ENCODE data around the gene ZNRD2.

ZNRD2 gene

DNA sequence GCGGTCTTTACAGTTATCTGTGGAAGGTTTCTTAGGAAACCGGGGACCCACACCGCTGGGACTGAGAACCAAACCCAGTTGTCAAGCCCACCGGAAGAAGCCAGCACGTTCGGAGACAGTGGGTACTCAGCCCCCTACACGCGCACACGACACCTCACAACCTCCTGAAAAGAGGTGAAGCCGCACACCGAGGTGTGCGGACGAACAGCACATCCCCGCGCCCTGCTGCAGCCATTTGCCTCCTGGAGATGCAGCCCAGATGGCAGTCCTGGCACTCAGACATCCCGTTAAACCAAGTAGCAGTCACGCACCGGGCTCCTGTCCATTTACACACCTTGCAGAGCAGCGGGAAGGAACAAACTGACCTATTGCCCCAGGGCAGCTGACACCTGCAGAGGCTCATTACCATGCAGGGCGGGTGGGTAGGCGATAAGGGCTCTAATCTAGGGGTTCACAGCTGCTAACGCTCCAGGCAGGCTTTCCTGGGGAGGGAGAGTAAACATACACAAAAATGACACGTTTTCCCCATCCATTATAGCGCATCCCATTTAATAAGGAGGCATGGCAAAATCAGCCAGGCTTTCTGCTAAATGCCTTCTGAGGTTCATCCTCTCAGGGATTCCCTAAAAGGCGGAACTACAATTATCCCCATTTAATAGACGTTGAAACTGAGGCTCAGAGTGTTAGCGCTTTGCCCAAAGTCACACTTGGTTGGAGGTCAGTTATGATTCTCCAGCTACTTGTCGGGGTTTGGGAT is 4.7 kb downstream of the ZNRD2 start:
- DNase-seq = peak; percentile 56

- DNase-seq = peak; percentile 38
Measured at GRCh38 chr11:65575568-65576231, 5.4 kb downstream of the ZNRD2 start, which contains the start of gene EHBP1L1. EHBP1L1 (plus strand) TSS chr11:65576053; CDS start chr11:65576303, 250 bp downstream.

GRCh38 chr11:65576232-65576866 is 6.1 kb downstream of the ZNRD2 start:
- DNase-seq = no peak

- no peak for DNase-seq
Measured at GRCh38 chr11:65576867-65577755, 6.8 kb downstream of the ZNRD2 start.

GRCh38 chr11:65577756-65578109 is 7.5 kb downstream of the ZNRD2 start:
- no peak for DNase-seq

GRCh38 chr11:65578134-65578533 is 7.9 kb downstream of the ZNRD2 start:
- no peak for DNase-seq

GRCh38 chr11:65578667-65579066 is 8.4 kb downstream of the ZNRD2 start:
- DNase-seq = no peak

- no peak for DNase-seq
Measured at GRCh38 chr11:65579291-65579690, 9.0 kb downstream of the ZNRD2 start.

DNA sequence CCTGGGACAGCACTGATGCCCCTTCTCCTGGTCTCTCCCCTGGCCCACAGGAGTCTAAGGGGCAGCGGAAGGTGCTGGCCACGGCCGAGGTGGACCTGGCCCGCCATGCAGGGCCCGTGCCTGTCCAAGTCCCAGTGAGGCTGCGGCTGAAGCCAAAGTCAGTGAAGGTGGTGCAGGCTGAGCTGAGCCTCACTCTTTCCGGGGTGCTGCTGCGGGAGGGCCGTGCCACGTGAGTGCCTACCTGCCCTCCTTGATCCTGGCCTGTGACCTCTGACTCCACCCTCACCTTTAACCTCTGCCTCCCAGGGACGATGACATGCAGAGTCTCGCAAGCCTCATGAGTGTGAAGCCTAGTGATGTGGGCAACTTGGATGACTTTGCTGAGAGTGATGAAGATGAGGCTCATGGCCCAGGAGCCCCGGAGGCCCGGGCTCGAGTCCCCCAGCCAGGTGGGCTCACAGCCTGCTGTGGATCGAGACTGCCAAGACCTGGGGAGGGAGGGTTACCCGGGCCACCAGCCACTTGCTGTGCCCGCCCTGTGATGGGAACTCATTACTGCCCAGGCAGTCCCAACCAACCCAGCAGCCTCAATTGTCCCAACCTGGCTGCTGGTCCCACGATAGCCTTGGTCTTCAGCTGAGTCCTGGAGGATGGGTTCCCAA is 9.9 kb downstream of the ZNRD2 start:
- no peak for DNase-seq

GRCh38 chr11:65580756-65581155 is 10.5 kb downstream of the ZNRD2 start:
- DNase-seq = no peak

GRCh38 chr11:65581928-65582327 is 11.7 kb downstream of the ZNRD2 start:
- no peak for DNase-seq

DNA sequence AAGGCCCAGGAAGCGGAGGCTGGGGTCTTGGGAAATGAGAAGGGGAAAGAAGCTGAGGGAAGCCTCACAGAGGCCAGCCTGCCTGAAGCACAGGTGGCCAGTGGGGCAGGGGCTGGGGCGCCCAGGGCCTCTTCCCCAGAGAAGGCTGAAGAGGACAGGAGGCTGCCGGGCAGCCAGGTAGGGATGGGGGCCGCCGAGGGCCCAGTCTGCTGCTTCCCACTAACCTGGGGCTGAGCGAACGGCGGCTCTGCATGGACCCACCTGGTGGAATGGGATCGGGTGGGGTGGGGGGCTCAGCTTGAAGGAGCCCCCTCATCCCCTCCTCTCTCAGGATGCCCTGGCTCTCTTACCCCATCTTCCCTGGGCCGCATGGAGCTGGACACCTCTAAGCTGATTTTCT is 13.3 kb downstream of the ZNRD2 start:
- no peak for DNase-seq

DNA sequence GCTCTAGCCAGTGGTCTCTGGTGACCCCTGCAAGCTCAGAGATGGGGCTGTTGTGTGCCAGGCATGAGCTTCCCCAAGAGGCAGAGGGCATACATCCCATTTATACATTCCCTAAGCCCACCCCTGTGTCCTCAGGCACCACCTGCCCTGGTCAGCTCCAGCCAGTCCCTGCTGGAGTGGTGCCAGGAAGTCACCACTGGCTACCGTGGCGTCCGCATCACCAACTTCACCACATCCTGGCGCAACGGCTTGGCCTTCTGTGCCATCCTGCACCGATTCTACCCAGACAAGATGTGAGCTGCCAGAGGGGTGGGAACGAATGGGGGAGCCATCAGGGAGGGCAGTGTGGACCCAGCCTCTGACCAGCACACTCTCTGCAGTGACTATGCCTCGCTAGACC is 13.8 kb downstream of the ZNRD2 start:
- DNase-seq = no peak

DNA sequence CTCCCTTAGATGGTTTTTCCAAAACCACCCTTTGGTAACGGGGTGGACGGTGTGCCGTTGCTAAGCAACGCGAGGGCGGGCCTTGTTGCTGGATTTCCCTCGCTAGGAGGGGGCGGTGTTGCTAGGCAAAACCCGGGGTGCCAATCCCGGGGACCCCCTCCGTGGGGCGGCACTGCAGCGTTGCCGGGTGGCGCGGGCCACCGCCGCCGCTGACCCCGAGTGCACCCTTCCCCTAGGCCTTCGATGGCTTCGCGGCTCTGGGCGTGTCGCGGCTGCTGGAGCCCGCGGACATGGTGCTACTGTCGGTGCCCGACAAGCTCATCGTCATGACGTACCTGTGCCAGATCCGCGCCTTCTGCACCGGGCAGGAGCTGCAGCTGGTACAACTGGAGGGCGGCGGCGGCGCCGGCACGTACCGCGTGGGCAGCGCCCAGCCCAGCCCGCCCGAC is 14.5 kb downstream of the ZNRD2 start:
- DNase-seq = no peak

DNA sequence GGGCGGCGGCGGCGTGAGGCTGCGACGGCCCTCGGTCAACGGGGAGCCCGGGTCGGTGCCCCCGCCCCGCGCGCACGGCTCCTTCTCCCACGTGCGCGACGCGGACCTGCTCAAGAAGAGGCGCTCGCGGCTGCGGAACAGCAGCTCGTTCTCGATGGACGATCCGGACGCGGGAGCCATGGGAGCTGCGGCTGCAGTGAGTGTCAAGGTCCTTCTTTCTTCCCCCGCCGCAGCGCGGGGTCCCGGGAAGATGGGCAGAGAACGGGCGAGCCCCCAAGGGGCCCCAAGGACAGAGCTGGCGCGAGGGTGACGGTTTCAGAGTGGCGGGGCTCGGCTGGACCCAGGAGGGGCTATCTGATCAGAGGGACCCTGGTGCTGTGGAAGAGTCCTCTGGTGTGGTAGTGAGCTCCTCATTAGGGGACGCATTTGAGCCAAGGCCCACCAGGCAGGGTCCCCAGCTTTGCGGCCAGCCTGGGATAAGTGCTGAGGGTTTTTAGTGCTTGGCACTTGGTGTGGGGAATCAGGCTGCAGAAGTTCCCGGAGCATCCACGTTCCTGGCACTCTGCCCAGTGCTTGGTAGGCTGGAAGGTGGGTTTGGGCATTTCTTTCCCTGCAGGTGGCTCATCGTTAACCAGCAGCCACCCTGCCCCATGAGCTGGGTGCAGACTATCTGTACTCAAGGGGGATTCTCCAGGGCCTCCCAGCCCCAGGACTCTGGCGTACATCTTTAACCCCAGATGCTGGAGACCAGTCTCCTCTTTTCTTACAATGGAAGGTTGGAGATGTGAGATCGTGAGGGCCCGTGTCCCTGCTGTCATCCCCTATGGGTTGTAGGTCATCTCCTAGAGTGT is 15.3 kb downstream of the ZNRD2 start:
- DNase-seq = peak; percentile 31

DNA sequence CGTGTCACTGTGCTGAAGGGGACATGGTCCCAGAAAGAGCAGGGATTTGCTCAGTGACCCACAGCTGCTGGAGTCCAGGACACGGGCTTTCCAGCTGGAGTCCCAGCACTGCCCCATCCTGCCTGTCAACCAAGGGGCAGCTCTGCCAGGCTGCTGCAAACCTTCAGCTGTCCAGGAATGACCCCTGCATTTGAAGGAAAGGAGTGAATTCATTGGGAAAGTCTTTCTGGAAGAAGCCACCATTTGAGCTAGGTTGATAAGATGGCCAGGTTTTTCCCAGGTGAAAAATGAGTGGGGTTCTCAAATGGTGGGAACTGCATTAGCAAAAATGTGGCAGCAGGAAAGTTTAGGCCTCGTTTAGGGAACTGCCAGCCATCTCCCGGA is 16.0 kb downstream of the ZNRD2 start:
- no peak for DNase-seq

GRCh38 chr11:65586676-65587075 is 16.4 kb downstream of the ZNRD2 start:
- DNase-seq = no peak

DNA sequence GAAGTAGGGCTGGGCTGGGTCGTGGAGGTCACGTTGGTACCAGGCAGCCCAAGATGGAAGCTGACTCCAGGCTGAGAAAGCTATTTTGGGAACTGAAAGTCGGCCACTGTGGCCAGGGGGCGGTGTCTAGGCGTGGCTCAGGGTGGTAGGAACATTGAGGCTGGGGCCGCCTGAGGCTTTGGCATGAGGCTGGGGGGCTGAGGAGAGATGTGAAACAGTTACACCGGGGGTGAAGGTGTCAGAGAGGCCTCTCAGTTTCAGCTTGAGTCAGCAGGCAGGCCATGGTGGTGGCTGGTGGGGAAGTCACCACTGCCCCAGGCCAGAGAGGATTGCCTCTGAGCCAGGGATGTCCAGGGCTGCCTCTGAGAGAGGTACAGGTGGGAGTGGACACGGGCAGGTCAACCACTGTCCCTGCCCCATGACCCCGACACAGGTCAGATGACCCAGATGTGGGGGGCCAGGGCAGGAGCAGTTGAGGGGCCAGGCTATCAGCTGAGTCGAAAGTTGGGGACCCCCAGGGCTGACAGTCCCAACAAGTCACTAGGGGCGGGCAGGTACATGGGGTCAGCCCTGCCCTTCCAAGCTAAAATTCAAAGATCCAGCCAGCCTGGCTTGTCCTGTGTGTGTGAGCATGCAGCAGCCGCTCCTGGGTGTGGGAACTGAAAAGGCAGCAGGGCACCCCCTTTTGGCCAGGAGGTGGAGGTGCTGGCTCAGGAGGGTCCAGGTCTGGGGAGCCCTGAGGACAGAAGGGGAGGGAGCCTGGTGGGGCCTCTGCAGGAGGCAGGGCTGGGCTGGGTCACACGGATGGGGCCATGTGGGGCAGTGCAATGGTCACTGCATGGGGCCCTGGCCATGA is 18.1 kb downstream of the ZNRD2 start:
- peak; percentile 20 for DNase-seq

GRCh38 chr11:65589444-65590239 is 19.4 kb downstream of the ZNRD2 start:
- no peak for DNase-seq

All from NCI-H2171 treated with DMSO at 0.1 percent for 48 hours (cell line).